WTC11 (cell line): ENCODE results near the gene TAF8.
"Not testable (repeated sequence)": the region's sequence is repeated elsewhere in the genome, so short reads cannot be mapped to it uniquely, and the experiment has no call there.

Experiments
- NR2C2 ChIP-seq: sonication (generic); formaldehyde crosslinking; IDR thresholded peaks from 2 replicates; pipeline ENCODE4 v1.8.0; 2022; ENCODE audit warnings: mild to moderate bottlenecking, missing genetic modification reagents
- ZNF138 ChIP-seq: sonication (generic); formaldehyde crosslinking; conservative IDR thresholded peaks from 2 replicates; pipeline ENCODE4 v1.8.1; 2022; ENCODE audit warnings: mild to moderate bottlenecking, moderate library complexity, missing genetic modification reagents
- TF ChIP-seq, protein P1 (sequence below): fragments of 200-600 bp; IDR thresholded peaks from 2 replicates; pipeline ENCODE4 v1.8.0; 2022; ENCODE audit warnings: antibody characterized with exemption

DNA sequence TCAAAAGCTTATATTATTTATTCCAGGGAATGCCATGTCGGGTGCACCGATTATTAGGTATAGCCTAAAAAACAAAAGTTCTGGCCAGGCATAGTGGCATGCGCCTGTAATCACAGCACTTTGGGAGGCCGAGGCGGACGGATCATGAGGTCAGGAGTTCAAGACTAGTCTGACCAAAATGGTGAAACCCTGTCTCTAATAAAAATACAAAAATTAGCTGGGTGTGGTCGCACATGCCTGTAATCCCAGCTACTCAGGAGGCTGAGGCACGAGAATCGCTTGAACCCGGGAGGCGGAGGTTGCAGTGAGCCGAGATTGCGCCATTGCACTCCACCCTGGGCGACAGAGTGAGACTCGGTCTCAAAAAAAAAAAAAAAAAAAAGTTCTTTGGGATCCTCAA, 12.7 kb upstream of the TAF8 start:
- TF ChIP-seq NR2C2; ZNF138 (CRISPR knock-in tag): not testable (repeated sequence)
- TF ChIP-seq, protein P1, sequence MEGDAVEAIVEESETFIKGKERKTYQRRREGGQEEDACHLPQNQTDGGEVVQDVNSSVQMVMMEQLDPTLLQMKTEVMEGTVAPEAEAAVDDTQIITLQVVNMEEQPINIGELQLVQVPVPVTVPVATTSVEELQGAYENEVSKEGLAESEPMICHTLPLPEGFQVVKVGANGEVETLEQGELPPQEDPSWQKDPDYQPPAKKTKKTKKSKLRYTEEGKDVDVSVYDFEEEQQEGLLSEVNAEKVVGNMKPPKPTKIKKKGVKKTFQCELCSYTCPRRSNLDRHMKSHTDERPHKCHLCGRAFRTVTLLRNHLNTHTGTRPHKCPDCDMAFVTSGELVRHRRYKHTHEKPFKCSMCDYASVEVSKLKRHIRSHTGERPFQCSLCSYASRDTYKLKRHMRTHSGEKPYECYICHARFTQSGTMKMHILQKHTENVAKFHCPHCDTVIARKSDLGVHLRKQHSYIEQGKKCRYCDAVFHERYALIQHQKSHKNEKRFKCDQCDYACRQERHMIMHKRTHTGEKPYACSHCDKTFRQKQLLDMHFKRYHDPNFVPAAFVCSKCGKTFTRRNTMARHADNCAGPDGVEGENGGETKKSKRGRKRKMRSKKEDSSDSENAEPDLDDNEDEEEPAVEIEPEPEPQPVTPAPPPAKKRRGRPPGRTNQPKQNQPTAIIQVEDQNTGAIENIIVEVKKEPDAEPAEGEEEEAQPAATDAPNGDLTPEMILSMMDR = not testable (repeated sequence)
